SK-N-SH (cell line): ENCODE data around the gene TAB3. TPM values are rescaled to one million over a fixed set of nuclear protein-coding genes. Genes with fewer than 3 reads are reported as not detected.

ENCODE experiments used
- CTCF ChIA-PET: fragments of 300-600, 350-600 bp; formaldehyde crosslinking; extraction: SDS; loops from one replicate; lab custom pipeline; 2021; lab: Yijun Ruan, JAX
- POLR2A ChIA-PET: fragments of 350-600 bp; sonication (Branson Sonifier 250); formaldehyde crosslinking; extraction: SDS; loops from one replicate; lab custom pipeline; 2020; ENCODE audit warnings: antibody characterized with exemption, inconsistent platforms; lab: Yijun Ruan, JAX
- DNase-seq: peaks from one replicate; pipeline ENCODE4 v3.0.0; 2012
- H2AFZ ChIP-seq: fragments of 200-600 bp; sonication (generic); 2 replicates; pipeline ENCODE4 v1.8.1; 2016; ENCODE audit warnings: antibody characterized with exemption, mild to moderate bottlenecking, low read depth
- H3F3A ChIP-seq: fragments of 200-600 bp; sonication (generic); replicated peaks from 2 replicates; pipeline ENCODE3; 2016; ENCODE audit warnings: antibody characterized with exemption, mild to moderate bottlenecking; ENCODE audit not compliant: insufficient read depth
- H3K27ac ChIP-seq, 2 experiments: fragments of 200-500 bp in 1 of 2; fragments of 200-600 bp in 1 of 2; sonication (Bioruptor generic) in 1 of 2; sonication (generic), shearing (Covaris generic) in 1 of 2; 2 replicates each; pipeline versions ENCODE4 v1.5.1 to v1.6.1; 2014 to 2016; ENCODE audit warnings: low read depth in 2 of 2, inconsistent platforms in 1 of 2, low read length in 1 of 2, mild to moderate bottlenecking in 1 of 2, mixed read lengths in 1 of 2
- H3K27me3 ChIP-seq: fragments of 200-600 bp; sonication (generic), shearing (Covaris generic); 2 replicates; pipeline ENCODE4 v1.6.1; 2016; ENCODE audit warnings: mixed run types; ENCODE audit not compliant: insufficient read depth
- H3K36me3 ChIP-seq, 2 experiments: fragments of 200-500 bp in 1 of 2; fragments of 200-600 bp in 1 of 2; sonication (Bioruptor generic) in 1 of 2; sonication (generic) in 1 of 2; replicated peaks in 1 of 2; 2 replicates each; pipeline versions ENCODE3 to v1.5.1; 2014 to 2016; ENCODE audit warnings: low read length in 1 of 2, mild to moderate bottlenecking in 1 of 2; ENCODE audit not compliant: insufficient read depth in 2 of 2, control insufficient read depth in 1 of 2
- H3K4me1 ChIP-seq, 2 experiments: fragments of 200-500 bp in 1 of 2; fragments of 200-600 bp in 1 of 2; sonication (Bioruptor generic) in 1 of 2; sonication (generic), shearing (Covaris generic) in 1 of 2; 2 replicates each; pipeline versions ENCODE4 v1.5.1 to v1.6.1; 2014 to 2016; ENCODE audit warnings: low read depth in 1 of 2, low read length in 1 of 2, mixed run types in 1 of 2; ENCODE audit not compliant: insufficient read depth in 2 of 2, control insufficient read depth in 1 of 2
- H3K4me2 ChIP-seq: fragments of 200-600 bp; sonication (generic), shearing (Covaris generic); 2 replicates; pipeline ENCODE4 v1.6.1; 2017; ENCODE audit warnings: mixed run types
- H3K4me3 ChIP-seq, 2 experiments: fragments of 200-500 bp in 1 of 2; fragments of 200-600 bp in 1 of 2; sonication (Bioruptor generic) in 1 of 2; sonication (generic), shearing (Covaris generic) in 1 of 2; 2 replicates each; pipeline versions ENCODE4 v1.5.1 to v1.8.1; 2014 to 2016; ENCODE audit warnings: low read depth in 2 of 2, inconsistent platforms in 1 of 2, low read length in 1 of 2, mild to moderate bottlenecking in 1 of 2, mixed read lengths in 1 of 2, moderate library complexity in 1 of 2
- H3K79me2 ChIP-seq: fragments of 200-600 bp; sonication (generic); 2 replicates; pipeline ENCODE4 v1.8.1; 2017; ENCODE audit warnings: mild to moderate bottlenecking; ENCODE audit not compliant: insufficient read depth
- H3K9ac ChIP-seq: fragments of 200-600 bp; sonication (generic); 2 replicates; pipeline ENCODE4 v1.6.1; 2017; ENCODE audit warnings: mixed run types
- H3K9me2 ChIP-seq: fragments of 200-600 bp; sonication (generic); 2 replicates; pipeline ENCODE4 v1.6.1; 2017; ENCODE audit warnings: mixed run types
- H3K9me3 ChIP-seq: fragments of 200-600 bp; sonication (generic); 2 replicates; pipeline ENCODE4 v1.6.1; 2017; ENCODE audit warnings: mixed run types, mild to moderate bottlenecking, moderate library complexity
- H4K20me1 ChIP-seq: fragments of 200-600 bp; sonication (generic); 2 replicates; pipeline ENCODE4 v1.6.1; 2017; ENCODE audit warnings: mild to moderate bottlenecking, mixed run types; ENCODE audit not compliant: insufficient read depth
- CHD2 ChIP-seq: fragments of 150-350 bp; IDR thresholded peaks from 2 replicates; pipeline ENCODE4 v1.6.1; 2018; ENCODE audit warnings: low read length; ENCODE audit not compliant: partially characterized antibody
- ELF1 ChIP-seq: IDR thresholded peaks from 2 replicates; pipeline ENCODE4 v1.4.0; 2012
- EP300 ChIP-seq, 2 experiments: IDR thresholded peaks; 2 replicates each; pipeline versions ENCODE4 v1.4.0 to v1.6.1; 2012; ENCODE audit warnings: borderline replicate concordance in 1 of 2, low read depth in 1 of 2, low read length in 1 of 2
- GABPA ChIP-seq: IDR thresholded peaks from 2 replicates; pipeline ENCODE4 v1.4.0; 2012; ENCODE audit warnings: low read depth, mild to moderate bottlenecking
- JUND ChIP-seq: IDR thresholded peaks from 2 replicates; pipeline ENCODE4 v1.4.0; 2012
- MEF2A ChIP-seq: IDR thresholded peaks from 2 replicates; pipeline ENCODE4 v1.4.0; 2012; ENCODE audit warnings: low read depth, borderline replicate concordance
- NRF1 ChIP-seq: IDR thresholded peaks from 2 replicates; pipeline ENCODE4 v1.6.1; 2012; ENCODE audit warnings: low read depth, mild to moderate bottlenecking, low read length
- PBX3 ChIP-seq: IDR thresholded peaks from 2 replicates; pipeline ENCODE4; 2012
- REST ChIP-seq: IDR thresholded peaks from 2 replicates; pipeline ENCODE4 v1.6.1; 2012; ENCODE audit warnings: mild to moderate bottlenecking, low read depth, low read length, moderate library complexity
- RXRA ChIP-seq: IDR thresholded peaks from 2 replicates; pipeline ENCODE4 v1.4.0; 2012; ENCODE audit warnings: low read depth, mild to moderate bottlenecking, borderline replicate concordance
- SIN3A ChIP-seq: IDR thresholded peaks from 2 replicates; pipeline ENCODE4 v1.6.1; 2012; ENCODE audit warnings: low read depth, mild to moderate bottlenecking, low read length, moderate library complexity, borderline replicate concordance
- SMC3 ChIP-seq: IDR thresholded peaks from 2 replicates; pipeline ENCODE4 v1.6.1; 2012; ENCODE audit warnings: low read depth, low read length, improper control_type of control experiment
- YY1 ChIP-seq: IDR thresholded peaks from 2 replicates; pipeline ENCODE4 v1.4.0; 2012; ENCODE audit warnings: low read depth, mild to moderate bottlenecking
- ZBTB33 ChIP-seq: IDR thresholded peaks from 2 replicates; pipeline ENCODE4 v1.4.0; 2012; ENCODE audit warnings: low read depth, borderline replicate concordance
- WGBS: methylation state at CpG from one replicate; pipeline ENCODE4 v1.1.6; 2017; ENCODE audit warnings: low lambda C conversion rate; 5-methylcytosine and 5-hydroxymethylcytosine counted together
- polyA plus RNA-seq, 3 experiments: library from polyadenylated mRNA; depleted of rRNA; stranded (reverse); fragments of >200 nt; gene quantifications; 2 replicates each; pipeline ENCODE4 v1.2.3, GENCODE V29; 2012

Gene TAB3
- polyA plus RNA-seq (2012; rRNA removed) = 9.2 and 13.1 TPM in 2 replicates
- polyA plus RNA-seq (2012; cell fraction: cytosol; rRNA removed) = 11.8 and 12.5 TPM in 2 replicates
- 8.1 and 17.8 TPM in 2 replicates for polyA plus RNA-seq (2012; cell fraction: nucleus; rRNA removed)

- Histone ChIP-seq H3F3A (no peaks in the 10 kb centered on the region), H3K9me2 (no peaks in the 10 kb centered on the region), H3K4me3 (peak within 1 kb of the TSS; percentile 67 to 70), H3K4me2 (peak within 1 kb of the TSS; percentile 85), H3K36me3 (no peaks in the 10 kb centered on the region), H3K9me3 (no peaks in the 10 kb centered on the region), H2AFZ (peak within 1 kb of the TSS; percentile 96), H4K20me1 (no peaks in the 10 kb centered on the region), H3K4me1 (peaks cover 0 to 4% of the 10 kb centered on the region in 2 experiments; a peak in 2 of 4 replicates), H3K27ac (peak within 1 kb of the TSS; percentile 52 to 76; a peak in 3 of 4 replicates), H3K79me2 (peaks cover 34% of the 10 kb centered on the region), H3K9ac (peak within 1 kb of the TSS; percentile 73), H3K27me3 (no peaks in the 10 kb centered on the region)
- CTCF ChIA-PET = interaction anchor here (2.0 kb wide), 1 partner anchor 154 kb away, joined by 5 read pairs; no protein-coding TSS in a partner anchor
- POLR2A ChIA-PET = no interaction called here
- TF ChIP-seq CHD2 (peak; percentile 99), YY1 (peak; percentile 98), PBX3 (no peak), GABPA (peak; percentile 72), SIN3A (0 out of 2 replicates have a peak, but pooled peaks have one; percentile 41), ZBTB33 (peak; percentile 99), ELF1 (peak; percentile 87), RXRA (no peak), NRF1 (peak; percentile 71), EP300 (IDR thresholded peaks at IDR 0.05; ENCODE audit: borderline replicate concordance in 1 of 2, low read depth in 1 of 2, low read length in 1 of 2) (peak in 1 of 2 experiments; percentile 13; a peak in 1 of 4 replicates)
- peak; percentile 88 for DNase-seq
- under 1% methylated on average over 9 of the region's 62 CpGs for WGBS
These were observed at the start of gene TAB3 for GRCh38 chrX:30889147-30890140. Gene TAB3, minus strand, starts transcription at chrX:30889254. Its CDS starts 29,666 bp downstream, at chrX:30859588.

GRCh38 chrX:30938295-30938694 lies 49.2 kb upstream of the TAB3 start:
- Histone ChIP-seq H3K9me2 (no peaks in the 10 kb centered on the region), H4K20me1 (no peaks in the 10 kb centered on the region), H3K4me2 (no peak overlapping the region), H3F3A (no peaks in the 10 kb centered on the region), H3K4me1 (no peaks in the 10 kb centered on the region), H3K9me3 (no peaks in the 10 kb centered on the region), H3K79me2 (no peaks in the 10 kb centered on the region), H2AFZ (no peak overlapping the region), H3K27me3 (no peaks in the 10 kb centered on the region), H3K36me3 (no peaks in the 10 kb centered on the region), H3K4me3 (no peak overlapping the region), H3K9ac (no peak overlapping the region), H3K27ac (no peak overlapping the region)
- ChIA-PET CTCF (interaction anchor here (0.8 kb wide), 2 partner anchors 10 to 33 kb away, joined by 3 to 4 read pairs; no protein-coding TSS in a partner anchor), POLR2A (no interaction called here)
- no peak for DNase-seq
- WGBS = 50% methylated on average over 5 of the region's 5 CpGs
- TF ChIP-seq MEF2A (no peak), ELF1 (no peak), PBX3 (no peak), ZBTB33 (no peak), SMC3 (no peak), REST (no peak), JUND (no peak), CHD2 (no peak)
